ENCODE measurements around the gene SLC7A11.

Gene SLC7A11

GRCh38 chr4:138242076-138242833 lies at the start of gene SLC7A11:
Gene SLC7A11, minus strand, starts transcription at chr4:138242349. Its CDS starts 280 bp downstream, at chr4:138242069.
- TF ChIP-seq, protein P1, sequence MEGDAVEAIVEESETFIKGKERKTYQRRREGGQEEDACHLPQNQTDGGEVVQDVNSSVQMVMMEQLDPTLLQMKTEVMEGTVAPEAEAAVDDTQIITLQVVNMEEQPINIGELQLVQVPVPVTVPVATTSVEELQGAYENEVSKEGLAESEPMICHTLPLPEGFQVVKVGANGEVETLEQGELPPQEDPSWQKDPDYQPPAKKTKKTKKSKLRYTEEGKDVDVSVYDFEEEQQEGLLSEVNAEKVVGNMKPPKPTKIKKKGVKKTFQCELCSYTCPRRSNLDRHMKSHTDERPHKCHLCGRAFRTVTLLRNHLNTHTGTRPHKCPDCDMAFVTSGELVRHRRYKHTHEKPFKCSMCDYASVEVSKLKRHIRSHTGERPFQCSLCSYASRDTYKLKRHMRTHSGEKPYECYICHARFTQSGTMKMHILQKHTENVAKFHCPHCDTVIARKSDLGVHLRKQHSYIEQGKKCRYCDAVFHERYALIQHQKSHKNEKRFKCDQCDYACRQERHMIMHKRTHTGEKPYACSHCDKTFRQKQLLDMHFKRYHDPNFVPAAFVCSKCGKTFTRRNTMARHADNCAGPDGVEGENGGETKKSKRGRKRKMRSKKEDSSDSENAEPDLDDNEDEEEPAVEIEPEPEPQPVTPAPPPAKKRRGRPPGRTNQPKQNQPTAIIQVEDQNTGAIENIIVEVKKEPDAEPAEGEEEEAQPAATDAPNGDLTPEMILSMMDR (IDR thresholded peaks at IDR 0.05), result no peak

DNA sequence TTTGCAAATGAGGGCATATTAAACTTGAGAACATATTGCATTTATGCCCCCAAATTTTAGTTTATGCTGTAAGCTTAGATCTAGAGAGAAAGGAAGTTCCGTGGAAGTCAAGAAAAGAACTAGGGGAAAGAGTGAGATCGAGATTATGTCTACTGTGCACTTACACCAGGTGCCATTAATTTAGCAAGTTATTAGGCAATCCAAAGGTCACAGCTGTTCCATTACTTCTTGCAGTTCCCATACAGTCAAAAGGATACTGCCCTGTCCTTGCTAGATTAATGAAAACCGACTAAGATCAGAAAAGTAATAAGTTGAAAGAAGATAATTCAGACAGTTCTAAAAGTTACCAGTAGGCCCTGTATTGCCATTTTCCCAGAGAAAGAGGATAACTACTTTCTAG lies 49.3 kb upstream of the SLC7A11 start:
- TF ChIP-seq, protein P1 (IDR thresholded peaks at IDR 0.05), result no peak

- TF ChIP-seq, protein P1 (IDR thresholded peaks at IDR 0.05), result no peak
Measured at GRCh38 chr4:138290805-138291204, 48.7 kb upstream of the SLC7A11 start.

- TF ChIP-seq, protein P1 (IDR thresholded peaks at IDR 0.05), result no peak
Measured at GRCh38 chr4:138279286-138279685, 37.1 kb upstream of the SLC7A11 start.

GRCh38 chr4:138277133-138277532 lies 35.0 kb upstream of the SLC7A11 start:
- TF ChIP-seq, protein P1 (IDR thresholded peaks at IDR 0.05), result no peak

GRCh38 chr4:138275963-138276621 lies 33.9 kb upstream of the SLC7A11 start:
- TF ChIP-seq, protein P1 (IDR thresholded peaks at IDR 0.05), result no peak

GRCh38 chr4:138275216-138275615 lies 33.1 kb upstream of the SLC7A11 start:
- TF ChIP-seq, protein P1 (IDR thresholded peaks at IDR 0.05), result no peak

All from LNCAP (cell line).